ENCODE results near the gene HOXD3.

HOXD3 gene

DNA sequence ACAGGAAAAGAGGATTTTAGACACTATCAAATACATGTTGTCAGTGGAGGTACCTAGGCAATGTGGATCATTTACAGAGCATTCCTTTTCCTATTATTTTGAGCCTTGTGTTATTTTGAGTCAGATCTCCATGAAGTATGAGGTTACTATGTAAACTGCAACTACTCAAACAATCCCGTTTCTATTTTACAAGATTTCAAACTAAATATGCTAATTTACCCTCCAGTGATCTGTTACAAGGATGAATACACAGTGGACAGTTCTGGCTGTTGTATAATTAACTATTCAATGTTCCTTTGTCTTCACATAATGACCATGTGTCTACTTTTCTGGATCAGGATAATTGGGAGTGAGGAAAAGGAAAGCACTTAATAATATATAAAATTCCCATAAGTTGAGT, 35.9 kb downstream of the HOXD3 start:
- in situ Hi-C loops (cut with HindIII; ENCODE audit: low sequenced_read_pairs), result loop anchor here (5.0 kb wide), 1 partner anchor 46 kb away; no protein-coding TSS in a partner anchor

GRCh38 chr2:176199902-176200301, 42.8 kb downstream of the HOXD3 start:
- in situ Hi-C loops (cut with HindIII; ENCODE audit: low sequenced_read_pairs), result no loop called here

- in situ Hi-C loops (cut with HindIII; ENCODE audit: low sequenced_read_pairs), result no loop called here
These were observed 43.9 kb downstream of the HOXD3 start for GRCh38 chr2:176200971-176201370.

GRCh38 chr2:176202491-176202890, 45.4 kb downstream of the HOXD3 start:
- in situ Hi-C loops (cut with HindIII; ENCODE audit: low sequenced_read_pairs), result no loop called here

- in situ Hi-C loops (cut with HindIII; ENCODE audit: low sequenced_read_pairs), result no loop called here
These were observed 48.0 kb downstream of the HOXD3 start for GRCh38 chr2:176205126-176205525.

DNA sequence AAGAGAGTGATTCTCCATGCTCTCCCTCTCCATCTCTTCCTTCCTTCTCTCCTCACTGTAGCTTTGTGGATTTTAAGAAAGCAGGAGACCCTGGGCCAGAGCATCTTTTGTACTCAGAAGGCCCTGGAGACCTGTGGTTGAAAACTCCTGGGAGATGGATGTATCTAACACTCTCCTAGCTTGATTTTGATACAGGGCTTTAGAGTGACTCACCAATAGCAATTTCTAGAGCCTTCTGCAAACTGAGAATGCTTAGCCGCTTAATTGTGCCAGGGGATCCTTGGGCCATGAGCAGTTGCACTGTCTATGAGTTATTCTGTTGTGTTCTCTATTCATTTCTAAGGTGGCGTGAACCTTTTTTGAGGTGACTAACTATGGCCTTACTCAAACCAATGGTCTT, 49.0 kb downstream of the HOXD3 start:
- in situ Hi-C loops (cut with HindIII; ENCODE audit: low sequenced_read_pairs), result no loop called here

DNA sequence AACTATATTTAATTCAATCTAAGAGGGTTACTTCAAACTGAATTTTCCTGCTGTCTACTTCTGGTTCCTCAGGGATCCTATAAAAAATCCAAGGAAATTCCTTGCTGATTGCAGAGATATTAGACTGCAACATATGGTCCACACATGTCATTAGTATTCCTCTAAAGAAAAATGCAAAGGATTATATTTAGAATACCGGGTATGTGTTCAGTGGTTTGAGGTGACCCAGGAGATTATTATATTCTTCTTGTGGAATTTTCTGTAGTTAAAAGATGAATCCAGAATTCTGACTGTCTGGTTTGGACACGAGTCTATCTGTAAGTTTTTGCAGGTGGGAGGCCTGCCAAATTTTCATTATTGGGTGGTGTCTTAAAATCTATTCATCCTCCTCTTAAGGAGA, 49.6 kb downstream of the HOXD3 start:
- in situ Hi-C loops (cut with HindIII; ENCODE audit: low sequenced_read_pairs), result no loop called here

DNA sequence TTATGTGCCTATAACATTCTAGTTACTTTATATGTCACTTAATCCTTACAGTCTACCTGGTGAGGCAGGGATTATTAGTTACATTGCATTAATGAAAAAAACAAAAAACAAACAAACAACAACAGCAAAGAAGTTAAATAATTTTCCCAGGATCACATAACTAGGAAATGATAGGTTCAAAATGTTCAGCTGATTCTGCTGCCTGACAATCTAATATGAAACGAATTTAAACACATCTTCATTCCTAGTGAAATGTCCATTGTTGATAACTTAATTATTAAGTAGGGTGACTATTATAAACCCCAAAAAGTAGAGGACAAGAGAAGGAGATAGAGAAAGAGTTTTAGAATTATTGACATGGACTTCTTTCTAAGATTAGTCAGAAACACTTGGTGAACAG, 54.0 kb downstream of the HOXD3 start:
- in situ Hi-C loops (cut with HindIII; ENCODE audit: low sequenced_read_pairs), result no loop called here

GRCh38 chr2:176212276-176212675, 55.2 kb downstream of the HOXD3 start:
- in situ Hi-C loops (cut with HindIII; ENCODE audit: low sequenced_read_pairs), result no loop called here

- in situ Hi-C loops (cut with HindIII; ENCODE audit: low sequenced_read_pairs), result no loop called here
These were observed 56.3 kb downstream of the HOXD3 start for GRCh38 chr2:176213406-176213805.

All from endothelial cell of hepatic sinusoid (primary cell).